Left renal pelvis (tissue), 4 donors: Measurements from ENCODE around the gene EMX1. TPM values are rescaled to one million over a fixed set of nuclear protein-coding genes. Genes with fewer than 3 reads are reported as not detected.
"Not testable (repeated sequence)": the region's sequence is repeated elsewhere in the genome, so short reads cannot be mapped to it uniquely, and the experiment has no call there.

Experiments
- DNase-seq, 4 donors: peaks; one replicate each; pipeline ENCODE4 v3.0.0-alpha.2; 2013; ENCODE audit warnings: low read depth in 4 of 4, low spot score in 3 of 4
- polyA plus RNA-seq, 4 donors: library from polyadenylated mRNA; unstranded; fragments of 120-200 nt; gene quantifications; one replicate each; pipeline ENCODE4 v1.2.1, GENCODE V29; 2013; ENCODE audit not compliant: insufficient read length in 4 of 4

The EMX1 gene
- polyA plus RNA-seq, 4 donors = 0.64 to 72.0 (median 32.0) TPM

DNA sequence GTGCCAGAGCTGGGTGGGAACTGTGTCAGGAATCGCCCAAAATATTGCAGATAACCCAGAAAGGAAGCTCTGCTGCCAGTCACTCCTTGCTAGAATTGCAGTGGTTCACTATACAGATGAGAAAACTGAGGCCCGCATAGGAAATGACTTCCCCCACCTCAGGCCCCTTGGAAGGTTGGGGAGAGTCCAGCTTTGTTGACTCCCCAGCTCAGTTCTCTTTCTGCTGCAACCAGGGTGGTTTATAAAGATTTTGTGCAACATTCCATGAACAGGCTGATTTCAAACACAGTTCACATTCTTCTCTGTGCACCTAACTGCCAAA lies 18.8 kb upstream of the EMX1 start:
- no peak for DNase-seq

DNA sequence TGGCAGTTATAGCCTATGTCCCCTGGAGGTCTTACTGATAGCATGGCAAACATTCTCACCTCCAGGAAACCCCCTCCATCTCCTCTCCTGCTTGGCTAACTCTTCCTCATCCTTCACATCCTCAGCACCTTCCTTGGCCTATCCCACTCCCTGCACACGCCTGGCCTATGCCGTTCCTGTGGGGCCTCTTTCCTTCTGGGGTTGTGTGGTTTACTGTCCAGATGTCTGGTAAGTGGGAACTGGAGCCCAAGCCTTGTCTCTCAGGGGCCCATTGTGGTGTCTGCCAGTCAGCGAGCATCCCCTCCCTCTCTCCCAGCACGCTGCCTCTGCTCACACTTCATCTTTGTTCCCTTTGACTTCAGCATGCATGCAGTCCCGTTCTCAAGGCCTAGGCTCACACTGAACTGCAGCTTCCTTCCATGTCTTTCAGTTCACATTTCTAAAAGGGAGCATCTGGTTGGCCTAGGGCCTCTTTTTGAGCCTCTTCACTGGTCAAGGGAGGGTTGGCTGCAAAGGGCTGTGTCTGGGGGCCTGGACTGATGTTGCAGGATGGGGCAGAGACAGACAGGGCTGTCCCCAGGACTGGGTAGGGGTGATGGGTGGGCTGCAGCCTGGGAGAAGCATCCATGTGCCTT lies 17.0 kb upstream of the EMX1 start:
- DNase-seq = no peak

DNA sequence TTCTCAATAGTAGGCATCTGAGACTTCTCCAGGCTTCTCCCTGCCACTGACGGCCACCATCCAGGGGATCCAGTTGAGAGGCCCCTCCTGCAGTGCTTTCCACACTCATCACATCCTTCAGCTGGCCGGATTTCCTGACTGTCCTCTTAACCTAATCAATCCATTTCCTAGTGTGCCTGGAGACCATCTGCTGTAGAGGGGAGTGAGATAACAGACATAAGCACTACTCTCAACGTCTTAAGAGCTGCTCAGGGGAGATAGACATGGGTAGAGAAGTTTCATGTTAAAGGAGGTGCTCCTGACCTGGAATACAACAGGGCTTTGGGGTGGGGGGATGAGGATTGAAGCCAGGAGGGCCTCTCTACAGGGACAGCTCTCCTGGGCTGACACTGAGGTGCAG lies 15.9 kb upstream of the EMX1 start:
- no peak for DNase-seq

DNA sequence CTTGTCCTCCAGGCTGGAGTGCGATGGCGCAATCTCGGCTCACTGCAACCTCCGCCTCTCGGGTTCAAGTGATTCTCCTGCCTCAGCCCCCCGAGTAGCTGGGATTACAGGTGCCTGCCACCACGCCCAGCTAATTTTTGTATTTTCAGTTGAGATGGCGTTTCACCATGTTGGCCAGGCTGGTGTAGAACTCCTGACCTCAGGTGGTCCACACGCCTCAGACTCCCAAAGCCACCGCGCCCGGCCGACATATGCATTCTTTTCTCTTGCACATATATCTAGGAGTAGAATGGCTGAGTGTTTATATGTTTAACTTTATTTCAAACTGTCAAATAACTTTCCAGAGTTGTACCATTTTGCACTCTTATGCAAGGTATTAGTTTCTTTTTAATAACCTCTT lies 9.9 kb upstream of the EMX1 start:
- DNase-seq = not testable (repeated sequence)

DNA sequence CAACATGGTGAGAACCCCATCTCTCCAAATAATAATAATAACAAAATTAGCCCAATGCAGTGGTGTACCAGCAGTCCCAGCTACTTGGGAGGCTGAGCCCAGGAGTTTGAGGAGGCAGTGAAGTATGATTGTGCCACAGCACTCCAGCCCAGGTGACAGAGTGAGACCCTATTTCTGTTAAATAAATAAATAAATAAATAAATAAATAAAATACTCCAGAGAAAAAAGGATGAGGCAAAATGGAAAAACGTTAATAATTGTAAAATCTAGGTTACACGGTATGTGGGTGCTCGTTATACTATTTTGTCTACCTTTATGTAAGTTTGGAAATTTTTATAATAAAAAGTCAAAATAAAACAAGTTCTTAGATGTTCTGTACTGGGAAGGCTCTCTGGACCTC lies 8.6 kb upstream of the EMX1 start:
- no peak for DNase-seq

DNA sequence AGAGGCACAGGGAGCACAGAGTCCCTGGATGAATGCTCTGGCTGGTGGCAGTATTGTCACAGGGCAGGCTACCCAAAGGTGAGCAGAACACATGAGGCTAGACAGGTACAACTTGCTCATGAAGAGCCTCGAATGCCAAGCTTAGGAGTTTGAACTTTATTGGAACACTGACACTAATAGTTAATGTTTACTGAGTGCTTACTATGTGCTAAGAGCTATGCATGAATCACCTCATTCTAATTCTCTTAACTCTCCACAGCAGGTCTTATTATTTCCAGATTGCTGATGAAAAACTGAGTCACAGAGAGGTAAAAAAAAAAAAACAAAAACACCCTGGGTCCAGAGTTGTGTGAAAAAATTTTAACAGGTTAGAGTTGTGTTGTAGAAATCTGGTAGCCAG lies 6.1 kb upstream of the EMX1 start:
- DNase-seq = no peak

DNA sequence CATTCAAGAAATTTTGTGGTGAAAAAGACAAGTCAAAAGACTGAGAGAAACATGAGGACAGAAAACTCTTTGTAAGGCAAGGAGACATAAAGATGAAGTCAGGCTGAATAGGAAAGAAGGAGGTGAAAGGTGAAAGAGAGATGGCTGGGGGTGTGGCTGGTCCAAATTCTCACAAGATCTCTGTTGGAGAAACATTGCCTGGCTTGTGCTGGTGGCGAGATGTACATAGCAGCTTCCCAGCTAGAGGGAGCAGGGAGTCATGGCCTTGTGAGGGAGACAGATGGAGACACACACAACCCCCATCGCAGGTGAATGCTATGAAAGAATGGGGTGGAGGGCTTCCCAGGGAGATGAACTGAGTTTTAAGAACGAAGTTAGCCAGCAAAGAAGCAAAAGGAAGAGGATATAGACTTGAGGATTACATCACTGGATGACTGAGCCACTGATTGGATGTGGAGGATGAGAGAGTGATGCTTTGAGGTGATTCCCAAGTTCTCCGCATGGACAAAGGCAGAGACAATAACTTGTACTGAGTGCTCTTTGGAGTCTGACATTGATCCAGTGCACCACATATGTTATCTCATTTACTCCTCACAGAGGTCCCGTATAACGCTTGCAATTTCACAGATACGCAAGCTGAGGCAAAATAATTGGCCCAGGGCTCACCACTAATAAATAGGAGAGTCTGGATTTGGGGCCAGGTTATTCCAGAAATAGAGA lies 3.7 kb upstream of the EMX1 start:
- no peak for DNase-seq

DNA sequence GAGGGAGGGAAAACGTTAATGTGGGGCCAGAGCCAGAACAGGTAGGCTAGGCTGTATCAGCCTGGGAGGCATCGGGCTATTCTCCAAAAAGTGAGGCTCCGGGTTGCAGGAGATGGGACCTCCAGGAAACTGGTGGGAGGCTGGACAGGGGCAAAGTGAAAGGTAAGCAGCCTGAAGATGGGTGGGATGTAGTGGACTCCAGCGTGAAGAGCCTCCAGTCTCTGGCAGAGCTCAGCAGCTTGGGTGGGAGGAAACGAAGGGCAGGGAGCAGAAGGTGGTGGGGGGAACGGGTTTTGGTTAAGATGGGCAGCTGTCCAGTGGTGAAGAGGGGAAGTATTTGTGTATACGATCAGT lies 3.1 kb upstream of the EMX1 start:
- no peak for DNase-seq

DNA sequence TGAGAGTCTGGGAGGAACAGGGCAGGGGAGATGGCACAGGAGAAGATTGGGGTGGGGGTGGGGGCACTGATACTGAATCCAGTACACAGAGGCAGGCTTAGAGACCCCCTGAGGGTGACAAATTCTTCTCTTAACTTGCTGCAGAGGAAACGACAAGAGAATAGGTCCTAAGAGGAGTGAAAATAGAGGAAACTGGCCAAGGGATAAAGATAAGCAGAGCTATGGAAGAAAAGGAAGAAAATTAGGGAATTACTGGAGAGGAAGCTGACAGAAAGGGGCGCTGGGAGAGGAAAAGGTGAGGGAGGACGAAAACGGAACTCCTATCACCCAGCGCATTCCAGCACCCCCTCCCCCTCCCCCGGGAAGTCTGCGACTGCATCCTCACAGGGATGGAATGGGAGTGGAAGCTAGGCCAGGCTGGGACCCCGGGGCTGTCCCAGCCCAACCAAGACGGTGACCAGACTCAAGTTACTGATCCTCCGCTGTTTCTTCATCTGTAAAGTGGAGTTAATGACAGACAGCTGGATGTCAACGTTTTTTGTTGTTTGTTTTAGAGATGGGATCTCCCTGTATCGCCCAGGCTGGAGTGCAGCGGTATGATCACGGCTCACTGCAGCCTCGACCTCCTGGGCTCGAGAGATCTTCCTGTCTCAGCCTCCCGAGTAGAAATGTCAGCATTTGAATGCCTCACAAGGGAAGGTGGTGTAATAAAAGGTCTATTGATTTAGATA lies 2.6 kb upstream of the EMX1 start:
- no peak for DNase-seq

DNA sequence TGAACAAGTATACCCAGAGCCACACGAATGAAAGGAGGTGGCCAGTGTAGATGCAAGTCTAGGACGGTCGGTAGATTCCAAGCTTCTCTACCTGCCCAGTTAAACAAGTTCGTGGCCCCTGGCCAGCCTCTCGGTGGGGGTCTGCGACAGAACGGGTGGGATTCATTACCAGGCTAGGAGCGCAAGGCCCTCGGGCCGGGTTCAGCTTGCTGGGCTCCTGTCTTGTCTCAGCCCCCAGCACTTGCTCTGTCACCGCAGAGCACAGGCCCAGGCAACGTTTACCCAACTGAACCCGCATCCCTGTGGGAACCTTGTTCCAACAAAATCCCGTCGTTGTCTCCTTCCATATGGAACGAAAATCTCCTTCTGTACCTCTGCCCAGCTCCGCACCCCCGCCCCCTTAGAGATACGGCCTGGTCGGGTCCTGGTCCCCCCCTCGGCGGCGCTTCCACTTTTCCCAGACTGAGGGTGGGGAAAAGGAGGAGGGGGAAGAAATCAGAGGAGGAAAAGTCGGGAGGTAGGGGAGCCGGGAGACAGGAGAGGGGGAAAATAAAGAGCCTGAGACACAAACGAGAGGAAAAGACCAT lies 1.9 kb upstream of the EMX1 start:
- DNase-seq = no peak

DNA sequence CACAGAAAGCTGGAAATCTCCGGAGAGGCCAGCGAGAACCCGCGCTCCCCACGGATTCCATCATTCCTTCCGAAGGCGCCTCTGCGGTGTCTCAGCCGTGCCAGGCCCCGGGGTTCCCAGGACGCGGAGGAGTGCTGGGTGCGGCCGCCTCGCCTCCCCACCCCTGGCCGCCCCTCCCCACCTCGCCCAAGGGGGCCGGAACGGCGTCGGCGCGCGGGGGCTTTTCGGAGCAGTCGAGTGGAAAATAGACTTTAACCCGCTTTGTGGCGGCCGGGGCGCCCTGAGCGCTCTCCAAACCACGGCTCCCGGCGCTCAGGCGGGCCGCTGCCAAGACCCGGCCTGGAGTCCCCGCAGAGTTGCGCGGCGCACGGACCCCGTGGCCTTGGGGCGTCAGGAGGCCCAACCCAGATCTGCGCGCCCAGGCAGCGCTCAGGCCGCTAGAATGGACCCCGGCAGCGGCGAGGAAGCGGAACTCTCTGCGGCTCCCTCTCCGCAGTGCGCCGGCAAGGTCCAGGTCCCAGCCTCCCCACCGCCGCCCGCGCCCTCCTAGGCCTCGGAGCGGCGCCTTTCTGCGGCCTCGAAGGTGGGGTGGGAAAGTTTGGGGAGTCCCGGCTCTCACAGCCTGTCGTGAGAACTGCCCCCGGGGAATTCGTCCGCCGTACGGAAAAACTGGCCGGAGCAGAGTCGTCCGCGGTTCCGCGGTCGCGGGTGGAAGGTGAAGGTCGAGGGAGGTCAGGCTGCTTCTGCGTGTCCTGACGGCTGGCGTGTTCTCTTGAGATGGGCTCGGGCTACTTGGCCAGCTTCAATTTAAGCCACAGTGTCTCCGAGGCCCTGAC lies 1.2 kb upstream of the EMX1 start:
- no peak for DNase-seq

DNA sequence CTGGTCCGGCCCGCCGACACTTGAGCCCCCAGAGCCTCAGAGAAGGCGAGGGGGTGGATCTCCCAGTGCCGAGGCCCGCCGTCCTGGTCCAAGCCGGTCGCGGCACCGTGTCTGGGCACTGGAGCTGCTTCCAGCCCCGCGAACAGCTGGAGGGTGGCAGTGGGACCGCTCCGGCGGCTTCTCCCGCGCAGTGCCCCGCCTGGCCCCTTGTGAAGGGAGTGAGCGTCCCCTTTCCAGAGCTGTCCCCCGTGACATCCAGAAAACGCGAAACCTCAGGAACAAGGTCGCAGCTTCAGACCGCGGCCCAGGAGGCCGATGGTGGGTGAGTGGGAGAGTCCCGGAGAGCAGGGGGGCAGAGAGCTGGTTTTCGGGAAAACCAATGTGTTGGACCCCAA lies 579 bp upstream of the EMX1 start:
- DNase-seq = no peak

DNA sequence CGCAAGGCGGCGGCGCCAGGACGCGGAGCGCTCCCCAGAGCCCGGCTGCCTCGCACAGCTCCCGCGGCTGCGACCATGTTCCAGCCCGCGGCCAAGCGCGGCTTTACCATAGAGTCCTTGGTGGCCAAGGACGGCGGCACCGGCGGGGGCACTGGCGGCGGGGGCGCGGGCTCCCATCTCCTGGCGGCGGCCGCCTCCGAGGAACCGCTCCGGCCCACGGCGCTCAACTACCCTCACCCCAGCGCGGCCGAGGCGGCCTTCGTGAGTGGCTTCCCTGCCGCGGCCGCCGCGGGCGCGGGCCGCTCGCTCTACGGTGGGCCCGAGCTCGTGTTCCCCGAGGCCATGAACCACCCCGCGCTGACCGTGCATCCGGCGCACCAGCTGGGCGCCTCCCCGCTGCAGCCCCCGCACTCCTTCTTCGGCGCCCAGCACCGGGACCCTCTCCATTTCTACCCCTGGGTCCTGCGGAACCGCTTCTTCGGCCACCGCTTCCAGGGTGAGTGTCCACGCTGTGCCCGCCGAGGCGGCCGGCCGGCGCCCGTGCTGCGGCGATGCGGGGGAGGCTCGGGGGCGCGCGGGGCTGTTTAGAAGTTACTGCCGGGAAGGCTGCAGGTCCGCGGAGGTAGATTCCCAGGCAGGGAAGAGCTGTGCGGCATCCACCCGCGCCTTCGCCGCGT lies 696 bp downstream of the EMX1 start:
- no peak for DNase-seq

DNA sequence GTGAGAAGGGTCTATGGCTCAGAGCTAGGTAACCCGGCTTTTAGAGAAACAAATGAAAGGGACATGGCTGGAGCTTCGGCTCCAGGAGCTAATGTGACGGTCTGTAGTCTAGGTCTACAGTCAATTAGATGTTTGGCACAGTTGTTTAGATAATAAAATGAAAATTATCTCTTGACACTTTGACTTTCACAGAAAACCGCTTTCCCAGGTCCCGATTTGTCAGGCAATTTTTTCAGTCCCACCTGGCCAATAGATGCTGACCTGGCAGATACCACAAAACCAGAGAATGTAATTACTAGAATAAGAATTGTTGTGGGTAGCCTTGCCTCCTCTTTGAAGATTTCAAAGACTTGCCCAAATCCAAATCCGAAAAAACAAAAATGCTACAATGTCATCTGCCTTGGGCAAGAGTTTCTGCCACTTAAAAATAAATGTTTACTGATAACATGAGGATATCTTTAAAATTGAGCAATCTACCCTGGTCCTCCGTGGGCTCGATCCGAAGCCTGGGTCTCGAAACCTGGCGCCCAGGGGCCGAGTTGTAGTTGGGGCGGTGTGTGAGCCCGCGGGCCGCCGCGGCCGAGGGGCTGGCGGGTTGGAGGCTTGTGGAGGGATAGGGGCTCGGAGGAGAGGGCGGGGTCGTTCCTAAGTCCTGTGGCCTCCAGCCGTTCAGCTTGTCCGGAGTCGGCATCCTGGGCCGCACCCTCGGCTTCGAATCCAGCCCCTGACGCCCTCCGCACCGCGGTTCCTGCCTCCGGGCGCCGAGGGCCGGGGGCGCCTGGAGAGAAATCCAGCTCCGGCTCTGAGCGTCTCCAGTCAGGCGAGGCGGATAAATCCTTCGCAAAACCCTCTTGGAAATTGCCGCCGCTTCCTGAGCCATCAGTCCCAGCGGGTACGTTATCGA lies 2.3 kb downstream of the EMX1 start:
- no peak for DNase-seq

DNA sequence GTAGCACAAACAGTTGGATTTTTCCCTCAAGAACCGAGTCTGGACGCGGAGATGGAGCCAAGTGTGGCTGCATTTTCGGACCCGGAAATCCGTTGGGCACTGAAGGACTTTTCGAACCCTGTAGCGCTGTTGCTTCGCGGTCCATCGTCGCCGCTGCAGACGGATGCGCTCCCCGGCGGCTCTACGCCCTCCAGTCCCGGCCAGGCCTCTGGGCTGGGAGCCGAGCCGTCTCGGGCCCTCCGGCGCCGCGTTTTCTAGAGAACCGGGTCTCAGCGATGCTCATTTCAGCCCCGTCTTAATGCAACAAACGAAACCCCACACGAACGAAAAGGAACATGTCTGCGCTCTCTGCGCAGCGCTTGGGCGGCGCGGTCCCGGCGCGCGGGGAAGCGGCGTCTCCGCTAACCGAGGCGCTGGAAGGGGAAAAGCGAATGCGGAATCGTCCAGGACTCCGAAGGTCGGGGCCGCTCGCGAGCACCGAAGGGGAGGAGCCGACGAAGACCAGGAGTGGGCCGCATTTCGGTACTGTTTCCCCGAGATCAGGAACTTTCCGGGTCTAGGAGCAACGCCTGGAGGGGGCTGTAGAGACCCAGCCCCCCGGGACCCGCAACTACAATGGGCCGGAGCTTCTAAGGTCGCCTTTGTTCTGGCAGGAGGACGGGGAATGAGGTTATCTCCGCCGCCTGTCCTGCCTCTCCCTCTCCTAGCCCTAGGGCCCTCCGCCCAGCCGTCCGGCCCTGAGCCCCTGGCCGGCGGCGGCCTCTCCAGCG lies 3.2 kb downstream of the EMX1 start:
- DNase-seq = no peak

DNA sequence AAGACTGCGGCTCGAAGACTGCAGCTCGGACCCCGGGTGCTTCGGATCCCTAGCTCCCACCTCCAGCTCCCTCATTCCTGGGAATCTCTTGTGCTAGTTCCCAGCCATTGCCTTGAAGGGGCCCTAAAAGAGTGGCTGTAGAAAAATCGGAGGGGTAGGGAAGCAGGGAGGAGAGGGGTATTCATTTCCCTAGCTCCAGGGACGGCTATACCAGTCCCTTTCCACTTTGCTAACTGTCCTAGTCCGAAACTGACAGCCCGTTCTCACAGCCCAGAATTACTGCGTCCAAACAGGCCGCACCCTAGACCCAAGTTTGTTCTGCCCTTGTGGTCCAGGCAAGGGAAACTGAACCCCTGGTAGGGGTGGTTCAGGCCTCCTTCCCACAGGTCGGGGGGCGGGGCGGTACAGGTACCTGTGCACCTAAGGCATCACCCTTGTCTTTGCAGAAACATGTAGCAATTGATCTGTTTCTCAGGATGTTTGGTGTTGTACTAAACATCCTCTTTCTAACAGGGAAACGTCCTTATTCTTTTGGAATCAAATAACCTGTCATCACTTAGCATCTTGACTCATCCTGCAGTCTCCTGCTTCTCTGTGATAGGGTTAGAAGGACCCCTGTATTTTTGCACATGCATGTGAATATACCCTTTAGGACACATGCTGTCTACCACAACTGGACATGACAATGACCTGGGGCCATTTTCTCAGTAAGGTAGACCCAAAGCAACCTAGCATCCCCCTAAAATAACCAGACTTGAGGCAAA lies 4.0 kb downstream of the EMX1 start:
- DNase-seq = no peak

DNA sequence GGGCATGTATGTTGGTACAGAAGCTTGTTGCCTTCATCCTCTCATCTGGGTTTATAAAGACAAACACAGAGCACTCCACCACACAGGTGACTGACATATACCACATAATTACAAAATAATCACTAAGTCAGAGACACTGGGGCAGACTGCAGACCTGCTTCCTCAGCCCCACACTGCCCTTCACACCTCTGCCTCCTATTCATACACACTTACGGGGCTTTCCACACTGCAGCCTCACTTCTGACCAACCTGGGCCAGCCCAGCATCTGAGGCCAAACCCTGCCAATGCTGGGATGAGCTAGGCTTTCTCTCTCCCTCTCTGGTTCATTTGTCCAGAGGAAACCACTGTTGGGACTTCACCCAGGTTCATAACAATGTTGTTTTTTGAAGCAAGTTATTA lies 4.5 kb downstream of the EMX1 start:
- no peak for DNase-seq

DNA sequence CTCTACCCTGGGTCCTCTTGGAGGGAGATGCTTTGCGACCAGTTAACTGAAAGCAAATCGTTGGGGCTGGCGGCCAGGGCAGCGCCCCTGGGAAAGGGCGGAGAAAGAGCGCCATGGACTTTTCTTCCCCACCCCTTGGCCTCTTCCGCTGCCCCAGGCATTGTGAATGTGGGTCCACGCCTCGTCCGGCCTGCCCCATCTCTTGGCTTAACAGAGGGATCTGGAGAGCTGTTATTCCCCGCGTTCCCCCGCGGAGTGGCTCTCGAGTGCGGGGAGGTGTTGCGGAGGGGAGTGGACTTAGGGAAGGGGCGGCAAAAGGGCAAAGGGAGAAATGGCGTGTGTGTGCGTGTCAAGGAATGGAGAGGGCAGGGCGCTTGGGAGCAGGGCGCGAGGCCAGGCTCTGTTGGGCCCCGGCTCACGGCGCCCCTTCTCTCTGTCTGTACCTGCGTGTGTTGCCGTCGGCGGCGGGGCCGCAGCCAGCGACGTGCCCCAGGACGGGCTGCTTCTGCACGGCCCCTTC lies 6.6 kb downstream of the EMX1 start:
- no peak for DNase-seq
